Muscle of back (tissue), 11 donors: ENCODE results near the gene SLC16A1. TPM values are rescaled to one million over a fixed set of nuclear protein-coding genes. Genes with fewer than 3 reads are reported as not detected.
"Not testable (repeated sequence)": the region's sequence is repeated elsewhere in the genome, so short reads cannot be mapped to it uniquely, and the experiment has no call there.

Experiments used
- DNase-seq, 3 donors: peaks; one replicate each; pipeline versions ENCODE4 v3.0.0 to v3.0.0-alpha.2; 2013
- polyA plus RNA-seq, 10 donors: library from polyadenylated mRNA; unstranded; fragments of 120-200 nt; gene quantifications; one replicate each; pipeline ENCODE4 v1.2.1, GENCODE V29; 2013; ENCODE audit not compliant: insufficient read length in 10 of 10

SLC16A1 gene
- polyA plus RNA-seq, 10 donors = 33.4 to 57.3 (median 38.7) TPM

DNA sequence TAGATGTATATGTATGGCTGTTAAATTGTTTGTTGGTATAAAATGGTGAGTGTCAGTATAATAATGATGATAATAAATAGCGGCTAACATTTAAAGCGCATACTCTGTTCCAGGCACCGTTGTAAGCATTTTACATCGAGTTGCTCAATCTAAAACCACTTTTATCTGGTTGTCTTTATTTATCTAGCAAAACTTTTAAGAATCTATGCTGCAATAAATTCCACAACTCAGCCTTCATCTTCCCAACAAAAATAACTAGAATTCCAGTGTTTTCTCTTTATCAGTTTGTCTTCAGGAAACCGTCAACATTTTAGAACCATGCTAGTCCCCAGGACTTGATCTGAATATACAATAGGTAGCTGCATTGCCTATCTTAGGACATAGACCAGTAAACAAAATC is 19.3 kb upstream of the SLC16A1 start:
- DNase-seq = no peak

GRCh38 chr1:112974646-112975045 is 18.6 kb upstream of the SLC16A1 start:
- no peak for DNase-seq

DNA sequence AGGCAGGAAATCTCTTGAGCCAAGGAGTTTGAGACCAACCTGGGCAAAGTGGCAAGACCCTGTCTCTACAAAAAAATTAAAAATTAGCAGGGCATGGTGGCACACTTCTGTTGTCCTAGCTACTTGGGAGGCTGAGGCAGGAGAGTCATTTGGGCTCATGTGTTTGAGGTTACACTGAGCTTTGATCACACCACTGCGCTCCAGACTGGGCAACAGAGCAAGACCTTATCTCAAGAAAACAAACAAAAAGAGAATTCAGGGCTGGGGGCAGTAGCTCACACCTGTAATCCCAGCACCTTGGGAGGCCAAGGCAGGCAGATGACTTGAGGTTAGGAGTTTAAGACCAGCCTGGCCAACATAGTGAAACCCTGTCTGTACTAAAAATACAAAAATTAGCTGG is 17.8 kb upstream of the SLC16A1 start:
- DNase-seq = no peak

- DNase-seq = no peak
Observed at GRCh38 chr1:112971006-112971405, 15.0 kb upstream of the SLC16A1 start.

DNA sequence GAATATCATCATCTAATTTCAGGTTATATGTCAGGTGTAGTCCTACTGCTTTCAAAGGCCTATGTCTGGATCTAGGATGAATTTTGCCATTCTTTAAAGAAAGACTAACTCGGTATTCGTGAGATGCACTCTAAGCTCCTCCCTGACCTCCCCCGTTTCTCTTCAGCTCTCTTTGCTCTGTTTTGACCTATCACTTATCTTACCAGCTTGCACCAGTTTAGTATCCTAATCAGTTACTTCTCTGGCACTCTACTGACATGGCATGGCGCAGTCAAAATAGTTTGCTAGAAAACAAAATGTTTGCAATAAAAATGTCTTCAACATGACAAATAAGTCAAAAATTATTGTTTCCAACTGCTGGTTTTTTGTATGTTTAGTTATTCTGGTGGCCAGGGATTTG is 8.4 kb upstream of the SLC16A1 start:
- no peak for DNase-seq

DNA sequence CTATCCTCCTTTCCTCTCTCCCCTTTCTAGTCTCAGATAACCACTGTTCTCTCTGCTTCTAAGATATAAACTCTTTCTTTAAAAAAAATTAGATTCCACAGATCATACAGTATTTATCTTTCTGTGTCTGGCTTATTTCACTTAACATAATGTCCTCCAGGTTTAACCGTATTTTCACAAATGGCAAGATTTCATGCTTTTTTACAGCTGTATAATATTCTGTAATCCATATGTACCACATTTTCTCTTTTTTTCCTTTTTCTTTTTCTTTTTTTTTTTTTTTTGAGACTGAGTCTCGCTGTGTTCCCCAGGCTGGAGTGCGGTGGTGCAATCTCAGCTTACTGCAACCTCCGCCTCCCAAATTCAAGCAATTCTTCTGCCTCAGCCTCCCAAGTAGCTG is 5.1 kb upstream of the SLC16A1 start:
- no peak for DNase-seq

GRCh38 chr1:112960384-112960783 is 4.4 kb upstream of the SLC16A1 start:
- DNase-seq = no peak

DNA sequence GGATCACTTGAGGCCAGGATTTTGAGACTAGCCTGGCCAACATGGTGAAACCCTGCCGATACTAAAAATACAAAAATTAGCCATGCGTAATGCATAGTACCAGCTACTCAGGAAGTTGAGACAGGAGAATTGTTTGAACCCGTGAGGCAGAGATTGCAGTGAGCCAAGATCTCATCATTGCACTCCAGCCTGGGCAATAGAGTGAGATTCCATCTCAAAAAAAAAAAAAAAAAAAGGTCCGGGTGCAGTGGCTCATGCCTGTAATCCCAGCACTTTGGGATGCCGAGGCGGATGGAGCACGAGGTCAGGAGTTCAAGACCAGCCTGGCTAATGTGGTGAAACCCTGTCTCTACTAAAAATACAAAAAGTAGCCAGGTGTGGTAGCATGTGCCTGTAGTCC is 2.2 kb upstream of the SLC16A1 start:
- DNase-seq = not testable (repeated sequence)

- peak; percentile 42 to 82 (median 62) for DNase-seq
Observed at GRCh38 chr1:112957133-112957812, 1.3 kb upstream of the SLC16A1 start.

DNA sequence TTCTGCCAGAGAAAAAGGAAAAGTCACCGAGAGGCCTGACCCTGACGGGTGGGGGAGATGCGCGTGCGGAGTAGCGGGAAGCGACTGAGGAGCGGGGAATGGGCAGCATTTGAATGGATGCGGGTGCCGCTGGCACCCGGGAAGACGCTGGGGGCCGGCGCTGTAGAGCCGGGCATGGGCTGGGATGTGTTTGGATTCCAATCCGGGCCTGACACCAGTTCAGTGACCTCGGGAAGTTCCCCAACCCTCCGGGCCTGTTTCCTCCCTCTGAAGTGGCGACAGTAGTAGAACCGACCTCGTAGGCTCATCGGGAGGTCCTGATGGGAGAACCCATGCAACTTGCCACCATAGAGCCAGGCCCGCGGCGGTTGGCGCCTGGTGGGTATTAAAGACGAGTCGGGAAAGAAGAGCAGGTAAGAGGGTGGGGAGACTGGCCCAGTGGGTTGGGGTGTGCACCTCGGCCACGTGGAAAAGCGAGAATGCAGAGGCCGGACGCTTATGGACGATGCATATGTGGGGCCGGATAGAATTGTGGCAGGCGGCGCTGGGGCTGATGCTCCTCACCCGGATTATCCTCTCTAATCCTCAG is 642 bp upstream of the SLC16A1 start:
- DNase-seq = peak in 1 of 3 donors; percentile 14

- peak in 1 of 3 donors; percentile 52 for DNase-seq
Observed at GRCh38 chr1:112954945-112955772, 837 bp downstream of the SLC16A1 start.

DNA sequence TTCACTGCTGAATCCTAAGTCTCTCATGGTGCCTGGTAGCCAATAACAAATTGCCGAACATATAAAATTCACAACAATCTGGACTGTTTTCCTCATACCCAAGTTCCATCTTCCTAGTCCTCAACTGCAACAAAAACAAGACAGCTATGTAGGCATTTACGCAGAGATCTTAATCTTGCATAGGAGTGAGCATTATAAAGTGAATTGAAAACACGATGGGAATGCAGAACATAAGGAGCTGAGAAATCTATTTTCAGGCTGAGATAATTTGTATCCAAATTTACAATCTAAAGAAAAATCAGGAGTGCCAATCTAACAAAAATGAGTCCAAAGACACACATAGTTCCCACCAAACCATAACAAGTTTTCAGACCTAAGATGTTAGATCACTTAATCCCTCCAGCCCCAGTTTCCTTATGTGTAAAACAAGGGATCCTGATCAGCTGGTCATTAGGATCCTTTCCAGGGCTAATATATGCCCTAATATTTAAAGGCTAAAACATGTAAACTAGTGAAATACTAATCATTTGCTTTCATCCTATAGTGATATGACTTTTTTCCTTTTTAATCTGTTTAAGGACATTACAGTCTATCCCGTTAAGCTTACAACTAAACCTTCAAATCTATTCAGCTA is 1.9 kb downstream of the SLC16A1 start:
- DNase-seq = no peak

DNA sequence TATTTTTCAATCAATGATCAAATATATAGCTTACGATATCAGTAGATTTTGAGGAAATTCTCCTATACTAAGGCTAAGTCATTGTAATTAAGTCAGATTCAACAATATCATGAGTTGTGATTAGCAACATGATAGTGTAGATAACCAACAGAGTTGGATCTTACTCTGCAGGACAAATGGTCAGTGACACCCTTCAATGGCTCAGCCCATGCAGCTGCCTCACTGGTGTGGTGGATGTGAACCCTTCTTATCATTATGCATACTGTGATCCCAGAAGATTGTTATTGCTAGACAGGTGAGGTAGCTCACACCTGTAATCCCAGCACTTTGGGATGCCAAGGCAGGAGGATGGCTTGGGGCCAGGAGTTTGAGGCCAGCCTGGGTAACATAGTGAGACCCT is 5.6 kb downstream of the SLC16A1 start:
- no peak for DNase-seq

- DNase-seq = no peak
Observed at GRCh38 chr1:112946683-112947082, 9.3 kb downstream of the SLC16A1 start.

GRCh38 chr1:112939810-112940209 is 16.2 kb downstream of the SLC16A1 start:
- DNase-seq = no peak

DNA sequence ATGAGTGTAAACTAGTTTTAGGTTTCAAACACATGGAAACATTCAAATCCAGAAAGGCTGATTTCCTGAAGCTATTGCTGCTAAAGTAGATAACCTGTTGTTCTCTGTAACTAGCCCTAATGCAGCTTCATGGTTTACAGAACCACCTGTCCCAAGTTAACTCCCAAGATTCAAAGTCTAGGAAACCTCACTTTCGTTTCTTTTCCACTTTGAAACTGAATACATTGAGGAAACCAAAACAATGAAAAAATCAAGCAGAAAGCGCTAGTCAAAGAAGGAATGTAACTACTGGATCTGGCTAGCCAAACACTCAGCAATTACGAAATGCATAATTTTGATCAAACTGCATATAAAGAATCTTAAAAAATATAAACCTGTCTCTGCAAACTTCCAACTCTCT is 17.8 kb downstream of the SLC16A1 start:
- DNase-seq = no peak

GRCh38 chr1:112937495-112937894 is 18.5 kb downstream of the SLC16A1 start:
- DNase-seq = no peak

- DNase-seq = no peak
Observed at GRCh38 chr1:112937070-112937469, 18.9 kb downstream of the SLC16A1 start.

DNA sequence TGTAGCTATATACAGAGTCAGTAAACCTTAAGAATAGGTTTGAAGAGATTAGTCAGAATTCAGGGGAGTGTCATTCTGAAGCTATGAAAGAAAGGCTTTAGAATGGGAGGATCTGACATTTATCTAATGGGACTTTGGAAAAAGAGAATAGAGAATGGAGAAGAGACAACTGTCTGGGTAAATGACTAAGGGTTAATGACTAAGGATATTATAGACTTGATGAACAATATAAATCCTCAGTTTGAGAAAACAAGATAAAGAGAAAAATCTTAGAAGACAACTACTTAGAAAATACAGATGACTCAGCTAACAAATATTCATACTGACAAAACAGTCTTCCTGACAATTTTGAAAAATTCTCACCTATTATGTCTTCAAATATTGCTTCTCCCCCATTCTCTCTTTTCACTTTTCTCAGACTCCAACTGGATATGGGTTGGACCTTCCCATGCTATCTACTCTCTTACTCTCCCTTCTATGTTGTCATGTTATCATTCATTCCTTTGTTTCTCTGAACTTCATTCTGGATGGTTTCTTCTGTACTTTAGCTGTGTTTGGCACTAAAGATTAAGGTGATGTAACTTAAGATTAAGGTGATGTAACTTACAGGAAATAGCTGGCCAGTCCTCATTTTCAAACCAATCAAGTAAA is 20.4 kb downstream of the SLC16A1 start:
- no peak for DNase-seq

DNA sequence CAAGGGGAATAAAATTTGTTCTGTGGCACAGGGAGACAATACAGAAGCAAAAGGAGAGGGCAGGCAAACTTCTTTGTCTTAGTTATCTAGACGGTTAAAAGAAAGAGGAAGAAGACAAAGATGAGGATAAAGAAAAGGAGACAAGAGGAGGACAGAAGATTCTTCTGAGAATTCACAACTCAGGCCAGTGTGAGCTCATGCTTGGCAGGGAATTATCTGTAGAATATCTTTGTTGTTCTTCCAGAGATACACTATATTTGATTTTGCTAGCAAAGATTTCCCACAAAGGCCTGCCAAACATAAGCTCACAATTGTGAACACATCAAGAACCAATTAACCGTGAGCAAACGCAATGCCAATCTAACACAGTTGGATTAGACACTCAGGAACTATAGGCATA is 21.4 kb downstream of the SLC16A1 start:
- peak in 2 of 3 donors; percentile 20 to 58 for DNase-seq

DNA sequence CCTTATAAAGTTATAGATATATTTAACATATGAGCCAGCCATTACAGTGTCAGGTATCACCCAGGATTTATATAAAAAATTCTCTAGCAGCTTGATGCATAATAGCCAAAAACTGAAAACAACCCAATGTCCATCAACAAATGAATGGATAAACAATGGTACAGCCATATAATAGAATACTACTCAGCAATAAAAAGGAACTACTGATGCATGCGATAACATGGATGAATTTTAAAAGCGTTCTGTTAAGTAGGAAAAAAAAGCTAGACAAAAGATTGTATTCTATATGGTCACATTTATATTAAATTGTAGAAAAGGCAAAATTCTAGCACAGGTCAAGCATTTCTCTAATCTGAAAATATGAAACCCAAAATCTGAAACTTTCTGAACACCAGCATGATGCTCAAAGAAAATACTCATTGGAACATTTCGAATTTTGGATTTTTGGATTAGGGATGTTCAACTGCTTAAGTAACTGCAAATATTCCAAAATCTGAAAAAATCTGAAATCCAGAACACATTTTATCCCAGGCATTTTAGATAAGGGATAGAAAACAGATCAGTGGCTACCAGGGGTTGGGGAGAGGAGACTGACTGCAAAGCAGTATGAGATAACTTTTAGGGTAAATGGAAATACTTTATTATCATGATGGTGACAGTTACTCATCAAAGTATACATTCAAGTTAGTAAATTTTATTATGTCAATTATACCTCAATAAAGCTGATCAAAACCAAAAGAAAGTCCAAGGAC is 22.0 kb downstream of the SLC16A1 start:
- DNase-seq = no peak
